Brain microvascular endothelial cell (primary cell): ENCODE results near the gene FARP1.

Experiments used
- DNase-seq: peaks from one replicate; pipeline ENCODE4 v3.0.0-alpha.2; 2020
- H3K27ac ChIP-seq: fragments of 250-450 bp; sonication (Bioruptor Pico); 2 replicates; pipeline ENCODE4 v1.5.1; 2020; ENCODE audit warnings: mild to moderate bottlenecking, moderate library complexity
- H3K27me3 ChIP-seq: fragments of 250-450 bp; sonication (Bioruptor Pico); replicated peaks from 2 replicates; pipeline ENCODE4 v1.5.1; 2020; ENCODE audit warnings: mild to moderate bottlenecking
- H3K36me3 ChIP-seq: fragments of 250-450 bp; sonication (Bioruptor Pico); replicated peaks from 2 replicates; pipeline ENCODE4 v1.5.1; 2020; ENCODE audit warnings: mild to moderate bottlenecking
- H3K4me3 ChIP-seq: 2 replicates; pipeline ENCODE4 v1.5.1; 2011; ENCODE audit warnings: low read depth, mild to moderate bottlenecking, control low read depth, low read length, moderate library complexity
- CTCF ChIP-seq: IDR thresholded peaks from 2 replicates; pipeline ENCODE4 v1.5.1; 2011; ENCODE audit warnings: low read depth, mild to moderate bottlenecking, moderate library complexity, low read length, control low read depth, inconsistent platforms; ENCODE audit errors: missing control alignments
- in situ Hi-C: cut with HindIII; loops from 2 replicates; pipeline ENCODE4 v1.10.0; 2017; ENCODE audit warnings: low sequenced_read_pairs, low pct_ligation_motif_present

The FARP1 gene

GRCh38 chr13:98479496-98480003 lies 336.7 kb downstream of the FARP1 start:
- DNase-seq: no peak
- Histone ChIP-seq H3K27ac (peak overlapping the region; percentile 5), H3K27me3 (no peaks in the 10 kb centered on the region), H3K4me3 (no peak overlapping the region), H3K36me3 (peaks cover 4% of the 10 kb centered on the region)
- TF ChIP-seq CTCF: no peak
- in situ Hi-C loops: no loop called here

GRCh38 chr13:98480915-98481877 lies 338.3 kb downstream of the FARP1 start:
- in situ Hi-C loops: no loop called here
- H3K27me3 ChIP-seq: no peaks in the 10 kb centered on the region
- peak overlapping the region; percentile 60 for H3K27ac ChIP-seq
- H3K4me3 ChIP-seq: no peak overlapping the region
- DNase-seq: peak; percentile 54
- no peak for TF ChIP-seq CTCF
- H3K36me3 ChIP-seq: no peaks in the 10 kb centered on the region

- no peak overlapping the region for H3K4me3 ChIP-seq
- in situ Hi-C loops: no loop called here
- peak; percentile 85 for DNase-seq
- no peaks in the 10 kb centered on the region for H3K27me3 ChIP-seq
- peak; percentile 47 for TF ChIP-seq CTCF
- H3K27ac ChIP-seq: peak overlapping the region; percentile 97
- H3K36me3 ChIP-seq: no peaks in the 10 kb centered on the region
Measured at GRCh38 chr13:98482476-98483444, 339.9 kb downstream of the FARP1 start.

- no peak for TF ChIP-seq CTCF
- Histone ChIP-seq H3K27me3 (no peaks in the 10 kb centered on the region), H3K4me3 (peak overlapping the region; percentile 13), H3K36me3 (no peaks in the 10 kb centered on the region), H3K27ac (peak overlapping the region; percentile 97)
- DNase-seq: no peak
- in situ Hi-C loops: no loop called here
Measured at GRCh38 chr13:98483601-98484288, 340.9 kb downstream of the FARP1 start.
